Muscle layer of colon (tissue), 2 donors: Measurements from ENCODE around the gene NOL3.
A peak's percentile ranks its signal among the peaks of the same experiment; 100 is the strongest.

ENCODE experiments used
- H3K27ac ChIP-seq: one replicate; pipeline ENCODE4 v1.7.0; 2013; ENCODE audit warnings: low read depth, mild to moderate bottlenecking, low read length, moderate library complexity
- H3K27me3 ChIP-seq, 2 donors: one replicate each; pipeline ENCODE4 v1.7.0; 2013; ENCODE audit warnings: low read length in 2 of 2, mild to moderate bottlenecking in 2 of 2; ENCODE audit not compliant: insufficient read depth in 2 of 2, control insufficient read depth in 1 of 2
- H3K36me3 ChIP-seq: one replicate; pipeline ENCODE4 v1.7.0; 2013; ENCODE audit warnings: mild to moderate bottlenecking, low read length; ENCODE audit not compliant: insufficient read depth
- H3K4me1 ChIP-seq: one replicate; pipeline ENCODE4 v1.7.0; 2013; ENCODE audit warnings: mild to moderate bottlenecking, low read length; ENCODE audit not compliant: insufficient read depth
- H3K4me3 ChIP-seq, 2 donors: one replicate each; pipeline ENCODE4 v1.7.0; 2013; ENCODE audit warnings: low read length in 2 of 2, low read depth in 1 of 2, mild to moderate bottlenecking in 1 of 2, moderate library complexity in 1 of 2
- H3K9ac ChIP-seq: one replicate; pipeline ENCODE4 v1.7.0; 2013; ENCODE audit warnings: low read length
- H3K9me3 ChIP-seq: one replicate; pipeline ENCODE4 v1.7.0; 2013; ENCODE audit warnings: mild to moderate bottlenecking, low read length
- donor health status: abdominal sarcoma.
- donor health status: Adenocarcinoma of cecum.

NOL3 gene

DNA sequence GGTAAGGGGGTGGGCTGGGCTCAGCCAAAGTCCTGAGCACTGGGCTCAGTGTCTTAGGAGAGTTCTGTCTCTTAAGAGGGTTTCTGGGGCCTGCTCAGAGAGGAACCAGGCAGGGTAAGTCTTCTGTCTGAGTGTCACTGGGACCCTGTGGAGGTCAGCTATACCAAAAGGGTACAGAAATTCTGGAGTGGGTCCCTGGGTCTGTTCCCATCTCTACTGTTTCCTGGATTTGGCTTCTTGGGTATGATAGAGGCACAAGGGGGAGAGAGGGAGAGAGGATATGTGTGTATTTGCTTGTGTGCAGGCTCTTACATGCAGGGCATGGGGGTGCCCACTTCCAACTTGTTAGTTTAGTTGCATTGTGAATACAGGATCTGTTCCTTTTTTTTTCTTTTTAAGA, 23.2 kb downstream of the NOL3 start:
- Histone ChIP-seq H3K36me3 (peaks cover 49% of the 10 kb centered on the region), H3K4me3 (peak overlapping the region in 1 of 2 donors; percentile 91), H3K9me3 (no peaks in the 10 kb centered on the region), H3K27me3 (no peaks in the 10 kb centered on the region), H3K9ac (no peak overlapping the region), H3K4me1 (peaks cover 26% of the 10 kb centered on the region), H3K27ac (no peak overlapping the region)

DNA sequence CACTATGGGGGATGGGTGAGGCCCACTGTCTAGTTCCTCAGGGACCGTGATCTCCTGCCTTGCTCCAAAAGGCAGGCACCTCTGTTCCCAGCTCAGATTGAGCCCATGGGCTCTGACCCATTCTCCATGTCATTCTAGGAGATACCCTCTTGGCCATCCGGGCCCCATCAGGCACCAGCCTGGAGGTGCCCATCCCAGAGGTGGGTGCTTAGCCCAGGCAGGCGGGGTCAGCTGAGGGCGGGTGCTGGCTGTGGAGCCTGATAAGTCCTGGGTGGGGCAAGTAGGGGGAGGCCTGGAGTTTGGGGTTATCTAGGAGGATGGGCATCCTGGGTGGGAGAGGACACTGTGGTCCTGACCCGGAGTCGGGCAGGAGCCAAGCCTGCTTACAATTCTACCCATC, 23.9 kb downstream of the NOL3 start:
- Histone ChIP-seq H3K27me3 (no peaks in the 10 kb centered on the region), H3K9ac (no peak overlapping the region), H3K27ac (no peak overlapping the region), H3K4me3 (no peak overlapping the region), H3K4me1 (peaks cover 26% of the 10 kb centered on the region), H3K36me3 (peaks cover 49% of the 10 kb centered on the region), H3K9me3 (no peaks in the 10 kb centered on the region)

DNA sequence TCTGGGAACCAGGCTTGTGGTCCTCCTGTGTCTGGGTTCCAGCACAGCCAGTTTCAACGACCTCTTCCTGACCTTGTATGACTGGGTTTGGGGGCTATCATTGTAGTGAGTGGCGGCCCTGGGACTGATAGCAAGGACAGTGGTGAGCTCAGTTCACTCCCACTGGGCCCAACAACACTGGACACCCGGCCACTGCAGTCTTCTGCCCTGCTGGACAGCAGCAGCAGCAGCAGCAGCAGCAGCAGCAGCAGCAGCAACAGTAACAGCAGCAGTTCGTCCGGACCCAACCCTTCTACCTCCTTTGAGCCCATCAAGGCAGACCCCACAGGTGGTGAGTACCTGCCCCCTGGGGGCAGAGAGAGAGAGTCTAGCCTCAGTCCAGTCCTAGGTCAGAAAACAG, 25.3 kb downstream of the NOL3 start:
- H3K27ac ChIP-seq = no peak overlapping the region
- H3K27me3 ChIP-seq = no peaks in the 10 kb centered on the region
- H3K9me3 ChIP-seq = no peaks in the 10 kb centered on the region
- peaks cover 26% of the 10 kb centered on the region for H3K4me1 ChIP-seq
- H3K4me3 ChIP-seq = no peak overlapping the region
- peaks cover 49% of the 10 kb centered on the region for H3K36me3 ChIP-seq
- H3K9ac ChIP-seq = no peak overlapping the region

DNA sequence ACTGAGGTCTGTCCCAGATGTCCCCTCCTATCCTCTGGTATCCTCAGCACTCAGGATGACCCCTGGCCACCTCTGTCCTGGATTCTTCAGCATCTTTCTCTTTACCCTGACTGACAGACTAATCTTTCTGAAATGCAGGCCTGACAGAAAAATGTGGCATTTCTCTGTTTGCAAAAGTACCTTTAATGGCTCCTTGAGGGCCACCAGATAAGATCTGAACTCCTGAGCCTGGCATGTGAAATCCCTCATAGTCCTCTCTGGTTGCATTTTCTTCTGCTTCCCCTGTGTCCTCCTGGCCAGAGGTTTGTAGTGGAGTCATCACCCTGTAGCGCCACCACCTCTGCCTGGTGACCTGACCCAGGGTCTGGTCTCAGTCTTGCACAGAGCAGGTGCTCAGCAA, 26.5 kb downstream of the NOL3 start:
- peaks cover 49% of the 10 kb centered on the region for H3K36me3 ChIP-seq
- peaks cover 18% of the 10 kb centered on the region for H3K4me1 ChIP-seq

DNA sequence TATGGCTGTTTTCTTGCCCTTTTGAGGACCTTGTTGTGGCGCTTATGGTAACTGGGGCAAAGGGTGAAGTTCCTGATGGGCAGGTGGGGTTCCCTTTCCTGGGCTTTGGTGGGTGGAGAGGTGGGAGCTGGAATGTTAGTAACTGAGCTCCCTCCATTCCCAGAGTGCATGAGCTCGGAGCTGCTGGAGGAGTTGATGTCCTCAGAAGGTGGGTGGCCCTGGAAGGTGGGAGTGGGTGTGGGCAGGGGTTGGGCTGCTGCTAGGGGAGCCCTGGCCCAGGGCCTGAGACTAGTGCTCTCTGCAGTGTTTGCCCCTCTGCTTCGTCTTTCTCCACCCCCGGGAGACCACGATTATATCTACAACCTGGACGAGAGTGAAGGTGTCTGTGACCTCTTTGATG, 27.4 kb downstream of the NOL3 start:
- no peaks in the 10 kb centered on the region for H3K9me3 ChIP-seq
- H3K4me1 ChIP-seq = peaks cover 15% of the 10 kb centered on the region
- H3K36me3 ChIP-seq = peaks cover 49% of the 10 kb centered on the region
- H3K9ac ChIP-seq = no peak overlapping the region
- no peak overlapping the region for H3K27ac ChIP-seq
- no peaks in the 10 kb centered on the region for H3K27me3 ChIP-seq
- no peak overlapping the region for H3K4me3 ChIP-seq

More for the DNA sequence above, 26.5 kb downstream of the NOL3 start:
- H3K9me3 ChIP-seq = no peaks in the 10 kb centered on the region
- H3K27me3 ChIP-seq = no peaks in the 10 kb centered on the region
- H3K9ac ChIP-seq = no peak overlapping the region
- no peak overlapping the region for H3K4me3 ChIP-seq
- no peak overlapping the region for H3K27ac ChIP-seq

DNA sequence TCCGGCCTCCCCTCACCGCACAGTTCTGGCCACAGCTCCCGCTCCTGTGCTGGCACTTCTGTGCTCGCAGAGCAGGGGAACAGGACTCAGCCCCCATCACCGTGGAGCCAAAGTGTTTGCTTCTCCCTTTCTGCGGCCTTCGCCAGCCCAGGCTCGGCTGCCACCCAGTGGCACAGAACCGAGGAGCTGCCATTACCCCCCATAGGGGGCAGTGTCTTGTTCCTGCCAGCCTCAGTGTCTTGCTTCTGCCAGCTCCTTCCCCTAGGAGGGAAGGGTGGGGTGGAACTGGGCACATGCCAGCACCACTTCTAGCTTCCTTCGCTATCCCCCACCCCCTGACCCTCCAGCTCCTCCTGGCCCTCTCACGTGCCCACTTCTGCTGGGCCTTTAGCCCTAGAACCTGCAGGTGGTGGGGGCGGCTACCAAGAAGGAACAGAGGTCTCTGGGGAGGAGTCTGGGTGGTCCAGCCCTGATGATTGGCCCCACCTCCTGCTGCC, 27.9 kb downstream of the NOL3 start:
- Histone ChIP-seq H3K9ac (no peak overlapping the region), H3K9me3 (no peaks in the 10 kb centered on the region), H3K36me3 (peaks cover 49% of the 10 kb centered on the region), H3K4me3 (no peak overlapping the region), H3K27me3 (no peaks in the 10 kb centered on the region), H3K27ac (no peak overlapping the region), H3K4me1 (peaks cover 9% of the 10 kb centered on the region)

DNA sequence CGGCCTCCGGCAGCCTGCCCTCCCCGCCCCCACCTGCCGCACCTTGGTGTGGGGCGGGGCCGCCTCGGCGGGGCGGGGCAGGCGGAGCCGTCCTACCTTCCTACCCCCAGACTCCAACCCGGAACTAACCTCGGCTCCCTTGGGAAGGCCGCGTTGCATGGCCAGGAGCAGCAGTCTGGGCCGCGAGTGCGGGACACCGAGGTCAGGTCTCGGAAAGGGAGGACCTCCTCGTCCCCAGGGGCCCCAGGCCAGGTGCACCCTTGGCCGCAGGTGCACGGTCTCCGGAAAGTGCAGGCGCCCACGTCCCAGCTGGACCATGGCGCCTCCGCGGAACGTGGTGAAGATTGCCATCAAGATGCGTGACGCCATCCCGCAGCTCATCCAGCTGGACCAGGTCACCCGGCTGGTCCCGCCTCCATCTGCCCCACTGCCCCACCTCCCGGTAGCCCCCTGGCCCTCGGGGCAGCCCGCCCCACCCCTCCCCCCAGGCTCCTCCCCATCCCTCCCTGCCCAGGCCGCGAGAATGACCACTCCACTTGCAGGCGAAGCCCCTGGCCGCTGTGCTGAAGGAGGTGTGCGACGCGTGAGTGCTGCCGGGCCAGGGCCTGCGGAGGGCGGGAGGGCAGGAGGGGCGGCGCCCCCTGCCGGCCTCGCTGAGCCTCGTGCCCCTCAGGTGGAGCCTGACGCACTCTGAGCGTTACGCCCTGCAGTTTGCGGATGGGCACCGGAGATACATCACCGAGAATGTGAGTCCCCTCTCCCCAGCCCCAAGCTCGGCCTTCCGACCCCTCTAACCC, 28.9 kb downstream of the NOL3 start, which contains the start of gene ELMO3:
ELMO3 (plus strand) TSS at position 121 of the 797 bp plus-strand sequence; CDS start at position 317, 196 bp downstream.
- Histone ChIP-seq H3K4me1 (no peaks in the 10 kb centered on the region), H3K36me3 (peaks cover 42% of the 10 kb centered on the region), H3K27ac (no peak within 1 kb of the TSS), H3K9me3 (no peaks in the 10 kb centered on the region), H3K27me3 (no peaks in the 10 kb centered on the region), H3K4me3 (no peak within 1 kb of the TSS), H3K9ac (no peak within 1 kb of the TSS)

DNA sequence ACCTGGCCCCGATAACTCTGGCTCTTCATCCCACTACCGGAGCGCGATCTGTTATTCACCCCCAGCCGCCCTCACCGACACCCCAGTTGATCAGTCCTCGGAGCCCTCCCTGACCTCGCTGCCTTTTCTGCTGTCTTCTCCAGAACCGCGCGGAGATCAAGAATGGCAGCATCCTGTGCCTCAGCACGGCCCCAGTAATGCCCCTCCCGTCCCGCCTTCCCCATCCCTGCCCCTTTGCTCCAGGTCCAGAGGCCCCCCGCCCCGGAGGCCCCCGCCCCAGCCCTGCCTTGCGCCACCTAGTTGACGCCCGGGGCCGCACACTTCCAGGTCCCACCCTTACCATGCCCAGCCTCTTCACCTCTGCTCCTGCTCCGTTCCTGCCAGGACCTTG, 29.5 kb downstream of the NOL3 start:
- no peaks in the 10 kb centered on the region for H3K27me3 ChIP-seq
- H3K36me3 ChIP-seq = peaks cover 36% of the 10 kb centered on the region
- H3K9ac ChIP-seq = no peak overlapping the region
- H3K27ac ChIP-seq = no peak overlapping the region
- H3K4me1 ChIP-seq = no peaks in the 10 kb centered on the region
- no peaks in the 10 kb centered on the region for H3K9me3 ChIP-seq
- no peak overlapping the region for H3K4me3 ChIP-seq

DNA sequence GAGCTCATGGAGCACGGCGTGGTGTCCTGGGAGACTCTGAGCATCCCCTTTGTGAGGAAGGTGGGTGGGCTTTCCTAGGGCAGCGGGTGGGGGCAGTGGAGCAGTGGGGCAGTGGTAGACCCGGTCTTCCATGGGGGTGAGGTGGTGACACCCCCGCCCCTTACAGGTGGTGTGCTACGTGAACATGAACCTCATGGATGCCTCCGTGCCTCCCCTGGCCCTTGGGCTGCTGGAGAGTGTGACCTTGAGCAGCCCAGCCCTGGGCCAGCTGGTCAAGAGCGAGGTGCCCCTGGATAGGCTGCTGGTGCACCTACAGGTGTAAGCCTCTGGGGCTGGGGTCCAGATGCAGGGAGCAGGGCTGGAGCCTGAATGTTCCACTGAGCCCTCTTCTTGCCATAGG, 30.2 kb downstream of the NOL3 start:
- H3K27me3 ChIP-seq = no peaks in the 10 kb centered on the region
- H3K36me3 ChIP-seq = peaks cover 29% of the 10 kb centered on the region
- H3K4me1 ChIP-seq = no peaks in the 10 kb centered on the region
- no peak overlapping the region for H3K27ac ChIP-seq
- no peak overlapping the region for H3K9ac ChIP-seq
- no peaks in the 10 kb centered on the region for H3K9me3 ChIP-seq
- no peak overlapping the region for H3K4me3 ChIP-seq

DNA sequence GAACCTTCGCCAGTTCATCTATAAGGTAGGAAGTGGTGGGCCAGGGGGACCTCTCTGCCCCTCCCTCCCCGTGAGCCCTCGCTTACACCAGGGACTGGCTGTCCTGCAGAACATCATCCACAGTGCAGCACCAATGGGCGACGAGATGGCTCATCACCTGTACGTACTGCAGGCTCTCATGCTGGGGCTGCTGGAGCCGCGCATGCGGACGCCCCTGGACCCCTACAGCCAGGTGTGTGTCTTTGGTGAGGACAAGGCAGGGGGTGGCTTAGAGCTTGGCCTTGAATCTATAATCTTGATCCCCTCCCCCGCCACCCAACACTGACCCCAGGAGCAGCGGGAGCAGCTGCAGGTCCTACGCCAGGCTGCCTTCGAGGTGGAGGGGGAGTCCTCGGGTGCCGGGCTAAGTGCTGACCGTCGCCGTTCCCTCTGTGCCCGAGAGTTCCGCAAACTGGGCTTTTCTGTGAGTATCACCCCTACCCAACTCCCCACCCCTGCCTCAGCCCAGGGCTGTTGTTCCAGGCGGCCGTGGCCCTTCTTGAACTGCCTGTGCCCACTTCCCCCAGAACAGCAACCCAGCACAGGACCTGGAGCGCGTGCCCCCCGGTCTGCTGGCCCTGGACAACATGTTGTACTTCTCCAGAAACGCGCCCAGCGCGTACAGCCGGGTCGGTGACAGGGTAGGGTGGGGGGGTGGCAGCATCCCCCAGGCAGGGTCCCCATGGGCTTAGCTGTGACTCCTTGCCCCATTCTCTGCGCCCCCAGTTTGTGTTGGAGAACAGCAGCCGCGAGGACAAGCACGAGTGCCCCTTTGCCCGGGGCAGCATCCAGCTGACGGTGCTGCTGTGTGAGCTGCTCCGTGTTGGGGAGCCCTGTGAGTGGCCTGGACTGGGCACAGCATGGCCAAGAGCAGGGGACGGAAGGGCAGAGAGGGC, 31.3 kb downstream of the NOL3 start:
- Histone ChIP-seq H3K4me1 (no peaks in the 10 kb centered on the region), H3K36me3 (peaks cover 17% of the 10 kb centered on the region), H3K27ac (no peak overlapping the region), H3K4me3 (no peak overlapping the region), H3K9me3 (no peaks in the 10 kb centered on the region), H3K9ac (no peak overlapping the region), H3K27me3 (no peaks in the 10 kb centered on the region)

DNA sequence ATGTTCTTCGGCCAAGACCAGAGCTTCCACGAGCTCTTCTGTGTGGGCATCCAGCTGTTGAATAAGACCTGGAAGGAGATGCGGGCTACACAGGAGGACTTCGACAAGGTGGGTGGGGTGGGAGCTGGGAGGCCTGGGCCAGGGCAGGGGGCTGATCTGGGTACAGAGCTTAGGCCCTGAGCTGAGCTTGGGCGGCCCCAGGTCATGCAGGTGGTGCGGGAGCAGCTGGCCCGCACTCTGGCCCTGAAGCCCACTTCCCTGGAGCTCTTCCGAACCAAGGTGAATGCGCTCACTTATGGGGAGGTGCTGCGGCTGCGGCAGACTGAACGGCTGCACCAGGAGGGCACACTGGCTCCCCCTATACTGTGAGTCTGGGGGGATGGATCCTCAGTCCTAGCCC, 32.1 kb downstream of the NOL3 start:
- no peaks in the 10 kb centered on the region for H3K9me3 ChIP-seq
- no peak overlapping the region for H3K9ac ChIP-seq
- no peak overlapping the region for H3K4me3 ChIP-seq
- H3K27me3 ChIP-seq = no peaks in the 10 kb centered on the region
- peaks cover 9% of the 10 kb centered on the region for H3K36me3 ChIP-seq
- no peaks in the 10 kb centered on the region for H3K4me1 ChIP-seq
- H3K27ac ChIP-seq = no peak overlapping the region
